ENCODE data around the gene HRG. TPM values are rescaled to one million over a fixed set of nuclear protein-coding genes. Genes with fewer than 3 reads are reported as not detected.

The HRG gene
- polyA plus RNA-seq, 1 experiment = not detected

DNA sequence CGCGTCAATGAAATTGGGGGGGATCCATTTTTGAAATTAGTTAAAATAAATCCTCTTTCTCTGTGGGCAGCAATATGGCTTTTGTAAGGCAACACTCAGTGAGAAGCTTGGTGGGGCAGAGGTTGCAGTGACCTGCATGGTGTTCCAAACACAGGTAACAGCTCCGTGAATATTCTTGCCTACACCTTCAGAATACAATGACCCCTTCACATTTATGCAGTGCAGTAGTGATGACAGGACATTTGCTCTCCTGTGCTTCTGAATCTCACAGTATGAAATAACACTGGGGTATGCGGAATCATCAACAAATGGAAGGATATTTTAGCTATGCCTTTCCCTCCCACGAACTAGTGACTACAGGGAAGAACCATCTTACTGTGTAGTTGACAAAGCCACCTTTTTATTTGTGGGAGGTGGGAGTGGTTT is 46.0 kb upstream of the HRG start:
- no peak overlapping the region for H3K4me3 ChIP-seq (ENCODE audit: low read depth, low read length)
- H3K27ac ChIP-seq (ENCODE audit: low read depth, low read length) = no peak overlapping the region
- TF ChIP-seq, protein P1, sequence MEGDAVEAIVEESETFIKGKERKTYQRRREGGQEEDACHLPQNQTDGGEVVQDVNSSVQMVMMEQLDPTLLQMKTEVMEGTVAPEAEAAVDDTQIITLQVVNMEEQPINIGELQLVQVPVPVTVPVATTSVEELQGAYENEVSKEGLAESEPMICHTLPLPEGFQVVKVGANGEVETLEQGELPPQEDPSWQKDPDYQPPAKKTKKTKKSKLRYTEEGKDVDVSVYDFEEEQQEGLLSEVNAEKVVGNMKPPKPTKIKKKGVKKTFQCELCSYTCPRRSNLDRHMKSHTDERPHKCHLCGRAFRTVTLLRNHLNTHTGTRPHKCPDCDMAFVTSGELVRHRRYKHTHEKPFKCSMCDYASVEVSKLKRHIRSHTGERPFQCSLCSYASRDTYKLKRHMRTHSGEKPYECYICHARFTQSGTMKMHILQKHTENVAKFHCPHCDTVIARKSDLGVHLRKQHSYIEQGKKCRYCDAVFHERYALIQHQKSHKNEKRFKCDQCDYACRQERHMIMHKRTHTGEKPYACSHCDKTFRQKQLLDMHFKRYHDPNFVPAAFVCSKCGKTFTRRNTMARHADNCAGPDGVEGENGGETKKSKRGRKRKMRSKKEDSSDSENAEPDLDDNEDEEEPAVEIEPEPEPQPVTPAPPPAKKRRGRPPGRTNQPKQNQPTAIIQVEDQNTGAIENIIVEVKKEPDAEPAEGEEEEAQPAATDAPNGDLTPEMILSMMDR (IDR thresholded peaks at IDR 0.05; ENCODE audit: low read depth, low read length) = no peak
- peaks cover 2% of the 10 kb centered on the region for H3K27me3 ChIP-seq (ENCODE audit: control insufficient read depth, insufficient read depth, low read length)
- POLR2A ChIA-PET = no interaction called here
- no peak for DNase-seq (ENCODE audit: low read depth, low spot score)
- no peaks in the 10 kb centered on the region for H3K9me3 ChIP-seq (ENCODE audit: control insufficient read depth, insufficient read depth, low read length)
- CTCF ChIA-PET = interaction anchor here (0.7 kb wide), 1 partner anchor 80 kb away, joined by 4 read pairs; no protein-coding TSS in a partner anchor

- DNase-seq (ENCODE audit: low read depth, low spot score) = no peak
- H3K9me3 ChIP-seq (ENCODE audit: control insufficient read depth, insufficient read depth, low read length) = no peaks in the 10 kb centered on the region
- TF ChIP-seq, protein P1 (IDR thresholded peaks at IDR 0.05; ENCODE audit: low read depth, low read length) = no peak
- no peak overlapping the region for H3K4me3 ChIP-seq (ENCODE audit: low read depth, low read length)
- H3K27me3 ChIP-seq (ENCODE audit: control insufficient read depth, insufficient read depth, low read length) = peaks cover 5% of the 10 kb centered on the region
- H3K27ac ChIP-seq (ENCODE audit: low read depth, low read length) = no peak overlapping the region
- ChIA-PET POLR2A (no interaction called here), CTCF (interaction anchor here (0.7 kb wide), 1 partner anchor 80 kb away, joined by 4 read pairs; no protein-coding TSS in a partner anchor)
Measured at GRCh38 chr3:186620213-186621092, 45.4 kb upstream of the HRG start.

GRCh38 chr3:186621894-186622650 is 43.7 kb upstream of the HRG start:
- H3K27ac ChIP-seq (ENCODE audit: low read depth, low read length) = no peak overlapping the region
- CTCF ChIA-PET = interaction anchor here (5.5 kb wide), 1 partner anchor 7 kb away, joined by 36 read pairs; no protein-coding TSS in a partner anchor
- peaks cover 6% of the 10 kb centered on the region for H3K27me3 ChIP-seq (ENCODE audit: control insufficient read depth, insufficient read depth, low read length)
- H3K4me3 ChIP-seq (ENCODE audit: low read depth, low read length) = no peak overlapping the region
- no peak for DNase-seq (ENCODE audit: low read depth, low spot score)
- no peaks in the 10 kb centered on the region for H3K9me3 ChIP-seq (ENCODE audit: control insufficient read depth, insufficient read depth, low read length)
- TF ChIP-seq, protein P1 (IDR thresholded peaks at IDR 0.05; ENCODE audit: low read depth, low read length) = no peak
- POLR2A ChIA-PET = no interaction called here

DNA sequence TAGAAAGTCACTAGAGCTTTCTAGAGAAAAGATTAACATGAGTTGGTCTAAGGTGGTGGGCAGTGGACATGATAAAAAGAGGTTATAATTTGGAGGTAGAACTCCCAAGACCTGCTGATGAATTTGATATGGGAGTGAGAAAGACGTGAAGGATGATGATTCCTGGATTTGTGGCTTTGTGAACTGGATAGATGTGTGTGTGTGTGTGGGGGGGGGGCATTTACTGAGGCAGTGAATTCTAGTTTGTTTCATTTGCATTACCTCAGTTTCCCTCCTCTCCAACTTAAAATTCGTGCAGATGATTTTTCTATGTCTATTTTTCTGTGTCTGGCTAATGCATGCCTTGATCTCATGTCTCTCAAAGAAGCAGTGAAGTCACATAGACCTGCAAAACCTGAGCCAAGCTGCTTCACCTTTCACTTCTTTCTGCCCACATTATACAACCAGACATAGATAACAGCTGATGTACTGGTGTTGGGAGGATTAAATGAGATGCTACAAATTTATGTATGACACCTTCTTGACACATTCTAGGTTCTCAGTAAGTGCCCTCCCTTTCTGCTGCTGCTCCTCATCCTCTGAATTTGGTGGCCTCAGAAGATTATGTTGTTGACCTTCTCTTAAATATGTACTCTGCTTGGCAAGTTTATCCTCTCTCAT is 43.0 kb upstream of the HRG start:
- ChIA-PET POLR2A (no interaction called here), CTCF (interaction anchor here (0.7 to 5.5 kb wide), 2 partner anchors 8 to 57 kb away, joined by 3 to 36 read pairs; no protein-coding TSS in a partner anchor)
- H3K9me3 ChIP-seq (ENCODE audit: control insufficient read depth, insufficient read depth, low read length) = no peaks in the 10 kb centered on the region
- TF ChIP-seq, protein P1 (IDR thresholded peaks at IDR 0.05; ENCODE audit: low read depth, low read length) = no peak
- H3K4me3 ChIP-seq (ENCODE audit: low read depth, low read length) = no peak overlapping the region
- no peak for DNase-seq (ENCODE audit: low read depth, low spot score)
- no peak overlapping the region for H3K27ac ChIP-seq (ENCODE audit: low read depth, low read length)
- peaks cover 6% of the 10 kb centered on the region for H3K27me3 ChIP-seq (ENCODE audit: control insufficient read depth, insufficient read depth, low read length)

All from AG04450 (cell line).